LoVo (cell line): ENCODE measurements around the gene PLCB3.
A peak's percentile ranks its signal among the peaks of the same experiment; 100 is the strongest.

Experiments
- DNase-seq: peaks from one replicate; pipeline ENCODE4 v3.0.0-alpha.2; 2016; ENCODE audit warnings: low spot score

Gene PLCB3

DNA sequence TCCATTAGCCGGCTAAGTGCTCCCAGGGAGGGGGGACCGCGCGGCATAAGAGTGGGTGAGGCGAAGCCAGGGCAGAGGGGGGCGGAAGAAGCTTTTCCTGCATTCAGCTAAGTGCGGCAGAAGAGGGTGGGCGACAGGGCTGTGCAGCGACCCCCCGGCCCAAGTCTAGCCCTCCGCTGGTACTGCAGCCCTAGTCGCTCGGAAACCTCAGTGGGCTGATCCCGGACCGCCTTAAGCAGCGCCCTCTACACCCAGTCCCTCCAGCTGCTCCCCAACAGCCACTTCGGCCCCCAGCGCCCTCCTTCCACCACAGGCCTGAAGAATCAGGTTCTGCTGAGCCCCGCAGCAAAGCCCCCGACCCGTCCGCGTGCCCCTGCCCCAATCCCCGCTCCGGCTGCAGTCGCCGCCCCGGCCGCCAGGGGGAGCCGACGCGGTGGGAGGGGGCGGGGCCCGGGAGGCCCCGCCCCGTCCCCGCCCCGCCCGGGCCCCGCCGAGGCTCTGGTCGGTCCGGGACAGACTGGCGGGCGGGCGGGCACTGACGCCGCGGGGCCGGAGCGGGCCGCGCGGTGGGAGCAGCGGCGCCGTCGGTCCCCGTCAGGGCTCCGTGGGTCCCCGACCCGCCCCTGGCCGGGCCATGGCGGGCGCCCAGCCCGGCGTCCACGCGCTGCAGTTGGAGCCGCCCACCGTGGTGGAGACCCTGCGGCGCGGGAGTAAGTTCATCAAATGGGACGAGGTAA lies at the start of gene PLCB3:
TSS of gene PLCB3 (plus strand) at position 515 of the 737 bp plus-strand sequence. CDS start at position 635, 120 bp downstream.
- DNase-seq, result peak; percentile 56

DNA sequence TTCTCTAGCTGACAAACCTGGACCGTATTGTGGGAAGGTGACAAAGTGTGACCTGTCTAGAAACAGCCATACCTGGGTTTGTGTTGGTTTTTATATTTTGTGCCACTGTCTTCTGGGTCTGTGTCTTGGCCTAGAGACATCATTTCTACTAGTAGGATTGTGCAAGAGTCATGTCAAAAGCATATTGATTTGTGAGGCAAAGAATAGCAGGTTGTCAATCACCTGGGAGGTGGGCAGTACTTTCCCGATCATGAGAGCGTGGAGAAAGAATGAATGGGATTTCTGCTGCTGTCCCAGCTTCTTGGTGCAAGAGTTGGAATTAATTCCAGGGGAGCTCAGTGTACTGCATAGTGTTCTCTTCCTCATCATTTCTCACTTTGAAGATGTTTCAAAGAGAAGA lies 49.8 kb upstream of the PLCB3 start:
- DNase-seq, result no peak

DNA sequence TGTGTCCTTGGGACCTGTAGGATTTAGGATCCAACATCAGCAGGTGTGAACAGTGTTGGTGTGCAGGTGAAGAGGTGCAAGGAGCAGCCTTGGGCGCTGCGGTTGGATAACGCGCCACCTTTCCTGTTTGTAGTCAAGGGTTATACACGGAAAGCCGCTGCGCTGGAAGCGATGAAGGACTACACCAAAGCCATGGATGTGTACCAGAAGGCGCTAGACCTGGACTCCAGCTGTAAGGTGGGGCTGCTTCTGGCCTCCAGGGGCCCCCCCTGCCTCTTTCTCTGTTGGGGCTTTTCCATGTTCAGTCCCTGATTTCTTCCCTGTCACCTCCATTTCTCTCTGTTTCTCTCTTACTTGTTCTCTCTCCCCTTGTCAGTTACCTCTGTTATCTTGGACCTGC lies 48.3 kb upstream of the PLCB3 start:
- no peak for DNase-seq

DNA sequence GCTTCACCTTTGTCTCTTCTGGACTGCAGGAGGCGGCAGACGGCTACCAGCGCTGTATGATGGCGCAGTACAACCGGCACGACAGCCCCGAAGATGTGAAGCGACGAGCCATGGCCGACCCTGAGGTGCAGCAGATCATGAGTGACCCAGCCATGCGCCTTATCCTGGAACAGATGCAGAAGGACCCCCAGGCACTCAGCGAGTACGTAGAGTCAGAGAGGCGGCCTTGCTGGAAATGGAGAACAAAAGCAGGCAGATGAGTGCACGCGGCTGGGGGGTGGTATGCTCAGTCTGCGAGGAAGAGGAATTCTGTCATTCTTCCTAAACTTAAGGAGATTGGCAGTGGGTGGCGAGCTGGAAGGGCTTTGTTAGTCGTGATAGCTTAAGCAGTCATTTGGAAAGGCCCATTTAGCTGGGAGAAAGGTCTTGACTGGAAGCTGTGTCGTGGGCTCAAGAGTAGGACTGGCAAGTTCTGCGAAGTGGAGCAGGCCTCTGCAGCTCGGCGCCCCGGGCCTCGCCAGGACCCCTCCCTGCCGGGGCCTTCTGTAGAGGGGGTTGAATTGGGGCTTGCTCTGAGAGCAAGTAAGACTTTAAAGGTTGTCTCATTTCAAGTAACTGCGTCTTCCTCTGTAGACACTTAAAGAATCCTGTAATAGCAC lies 47.8 kb upstream of the PLCB3 start:
- no peak for DNase-seq

DNA sequence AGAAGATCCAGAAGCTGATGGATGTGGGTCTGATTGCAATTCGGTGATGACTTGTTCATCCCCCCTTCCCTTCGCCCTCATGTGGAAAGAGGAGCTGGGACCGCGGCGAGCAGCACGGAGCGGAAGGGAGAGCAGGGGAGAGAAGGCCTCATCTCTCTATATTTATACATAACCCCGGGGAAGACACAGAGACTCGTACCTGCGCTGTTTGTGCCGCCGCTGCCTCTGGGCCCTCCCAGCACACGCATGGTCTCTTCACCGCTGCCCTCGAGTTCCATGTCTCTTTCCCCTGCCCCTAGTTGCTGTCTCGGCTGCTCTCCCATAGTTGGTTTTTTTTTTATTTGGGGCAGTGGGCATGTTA lies 47.3 kb upstream of the PLCB3 start:
- no peak for DNase-seq

DNA sequence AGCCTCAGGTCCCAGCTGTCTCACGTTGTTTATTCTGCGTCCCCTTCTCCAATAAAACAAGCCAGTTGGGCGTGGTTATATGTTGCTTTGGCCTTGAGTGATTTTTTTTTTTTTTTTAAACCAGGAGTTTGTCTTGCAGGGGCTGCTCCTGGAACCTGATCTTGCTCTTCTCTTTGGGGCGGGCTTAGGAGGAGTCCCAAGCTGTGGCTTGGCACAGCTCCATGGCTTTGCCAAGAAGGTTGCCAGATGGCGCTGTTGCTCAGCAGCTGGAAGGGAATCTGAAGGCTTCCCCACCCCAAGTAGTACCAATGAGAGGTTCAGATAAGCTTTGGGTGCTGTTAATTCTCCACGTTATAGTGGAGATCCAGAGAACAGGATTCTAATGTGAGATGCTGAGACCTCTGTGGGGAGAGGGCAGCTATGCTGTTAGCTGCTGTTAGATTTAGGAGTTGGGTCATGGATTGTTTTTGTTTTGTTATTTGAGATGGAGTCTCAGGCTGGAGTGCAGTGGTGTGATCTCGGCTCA lies 46.8 kb upstream of the PLCB3 start:
- peak; percentile 67 for DNase-seq

DNA sequence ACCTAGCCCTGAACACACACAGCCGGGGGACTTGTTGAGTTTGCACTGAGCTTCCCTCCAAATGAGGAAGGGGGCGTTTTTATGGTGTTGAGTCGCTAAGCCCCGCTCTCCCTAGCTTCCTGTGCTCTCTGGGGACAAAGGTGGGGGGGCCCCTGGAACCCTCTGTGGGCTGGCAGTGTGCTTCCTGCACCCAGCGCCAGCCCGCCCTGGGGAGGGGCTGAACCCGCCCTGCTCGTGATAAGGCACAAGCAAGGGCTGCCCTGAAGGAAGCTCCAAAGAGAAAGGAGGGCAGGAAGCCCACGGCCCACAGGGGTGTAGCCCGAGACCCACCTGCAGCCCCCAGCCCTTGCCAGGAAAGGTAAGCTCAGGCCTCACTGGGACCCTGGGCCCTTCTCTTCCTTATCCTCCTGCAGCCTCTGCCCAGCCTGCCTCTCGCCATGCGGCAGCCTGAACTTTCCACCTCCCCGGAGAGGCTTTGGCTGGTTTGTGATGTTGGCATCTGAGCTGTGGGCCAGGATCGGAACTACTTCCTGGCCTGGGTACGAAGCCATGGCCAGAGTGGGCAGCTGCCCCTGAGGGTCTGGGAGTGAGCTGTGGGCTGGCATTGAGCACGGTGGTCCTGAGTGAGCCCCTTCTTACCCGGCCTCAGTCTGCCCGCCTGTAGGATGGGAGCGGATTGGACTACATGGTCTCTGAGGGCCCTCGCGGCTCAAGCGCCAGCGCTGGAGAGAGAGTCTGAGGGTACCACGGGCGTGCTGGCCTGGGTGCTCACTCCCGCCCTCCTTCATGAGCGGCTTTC lies 44.7 kb upstream of the PLCB3 start, which contains the start of gene FERMT3:
TSS of gene FERMT3 (plus strand) at position 265 of the 799 bp plus-strand sequence. CDS start 644 bp downstream, outside the sequence.
- no peak for DNase-seq

DNA sequence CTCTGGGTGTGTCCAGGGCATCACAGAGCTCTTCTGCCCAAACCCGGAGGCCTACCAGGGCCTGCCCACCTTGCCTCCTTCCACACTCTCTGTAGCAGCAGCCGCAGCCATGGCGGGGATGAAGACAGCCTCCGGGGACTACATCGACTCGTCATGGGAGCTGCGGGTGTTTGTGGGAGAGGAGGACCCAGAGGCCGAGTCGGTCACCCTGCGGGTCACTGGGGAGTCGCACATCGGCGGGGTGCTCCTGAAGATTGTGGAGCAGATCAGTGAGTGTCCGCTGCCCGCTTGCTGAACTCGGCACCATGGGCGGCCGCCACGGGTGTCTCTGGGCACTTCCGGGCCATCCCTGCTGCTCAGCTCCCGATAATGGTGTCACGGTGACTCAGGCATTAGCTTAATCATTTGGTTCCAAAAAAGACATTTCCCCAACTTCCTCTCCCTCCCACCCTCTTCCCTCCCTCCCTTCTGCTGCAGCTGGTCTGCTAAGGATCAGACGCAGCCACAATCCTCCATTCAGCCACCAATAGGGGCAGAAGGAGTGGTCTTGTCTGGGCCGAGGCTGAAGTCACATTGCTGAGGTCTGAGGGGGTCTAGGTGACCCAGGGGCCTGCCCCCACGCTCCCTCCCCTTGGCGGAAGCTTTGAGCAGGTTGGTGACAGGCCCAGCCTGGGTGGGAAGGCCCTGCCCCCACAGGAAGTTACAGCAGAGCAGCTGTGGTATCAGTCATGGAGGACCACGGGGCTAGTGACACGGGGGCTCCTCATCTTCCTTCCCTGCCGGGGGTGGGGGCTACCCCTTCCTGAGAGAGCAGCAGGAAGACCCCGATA lies 43.9 kb upstream of the PLCB3 start:
- DNase-seq, result no peak

DNA sequence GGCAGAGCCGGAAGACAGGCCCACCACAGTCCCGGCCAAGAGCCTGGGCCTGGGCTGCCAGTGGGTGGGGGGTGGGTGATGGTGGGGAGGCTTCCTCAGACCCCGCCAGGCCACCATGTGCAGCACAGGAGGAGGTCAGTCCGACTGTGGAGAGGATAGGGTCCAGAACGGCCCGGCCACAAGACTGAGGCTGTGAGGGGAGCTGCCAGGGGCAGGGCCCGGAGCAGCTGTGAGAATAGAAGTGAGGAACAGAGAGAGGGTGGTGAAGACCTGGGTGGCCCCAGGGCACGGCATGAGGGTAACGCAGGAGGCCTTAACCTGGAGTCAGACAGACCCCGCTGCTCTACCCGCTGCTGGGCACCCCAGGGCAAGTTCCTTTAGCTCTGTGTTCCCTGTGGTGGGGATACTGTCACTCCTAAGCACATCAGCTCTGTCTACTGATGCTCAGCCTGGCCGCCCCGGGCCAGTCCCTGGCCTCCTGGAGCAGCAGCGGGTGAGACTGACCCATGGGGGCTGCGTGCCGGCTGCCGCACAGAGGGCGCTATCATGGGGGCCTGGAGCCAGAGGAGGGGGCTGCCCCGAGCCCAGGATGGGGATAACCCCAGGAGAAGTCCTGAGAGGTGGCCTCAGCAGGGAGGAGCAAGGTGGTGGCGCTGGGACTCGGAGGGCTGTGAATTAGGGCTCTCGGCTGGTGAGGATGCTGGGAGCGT lies 43.1 kb upstream of the PLCB3 start:
- DNase-seq, result no peak

DNA sequence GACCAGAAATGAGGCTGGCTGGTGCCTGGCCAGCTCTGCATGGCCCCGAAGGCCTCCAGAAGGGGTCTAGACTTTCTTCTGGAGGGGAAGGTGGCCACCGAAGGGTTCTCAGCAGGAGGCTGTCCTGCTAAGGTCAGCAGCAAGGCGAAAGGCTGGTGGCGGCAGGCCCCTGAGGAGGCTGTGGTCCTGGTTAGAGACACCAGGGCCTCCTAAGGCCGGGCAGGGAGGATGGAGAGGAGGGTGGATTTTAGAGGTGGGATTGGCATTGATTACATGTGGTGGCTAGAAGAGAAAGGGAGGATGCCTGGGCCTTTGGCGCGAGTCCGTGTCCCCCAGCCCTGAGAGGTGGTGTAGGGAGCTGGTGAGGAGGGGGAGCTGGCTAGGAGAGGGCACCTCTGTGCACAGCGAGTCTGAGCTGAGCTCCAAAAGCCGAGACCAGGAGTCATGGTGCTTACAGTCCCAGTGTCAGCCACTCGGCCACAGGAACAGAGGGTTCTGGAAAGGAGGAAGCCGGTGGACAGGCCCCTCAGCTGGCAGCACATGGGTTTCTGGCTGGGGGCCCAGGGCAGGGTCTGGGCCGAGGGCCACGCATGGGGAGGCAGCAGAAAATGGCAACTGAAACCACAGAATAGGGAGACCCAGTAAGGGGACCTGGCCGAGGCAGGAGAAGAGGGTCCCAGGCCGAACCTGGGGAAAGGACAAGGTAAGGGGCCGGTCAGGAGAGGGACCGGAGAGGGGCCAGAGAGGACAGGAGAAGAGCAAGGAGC lies 42.4 kb upstream of the PLCB3 start:
- DNase-seq, result no peak

DNA sequence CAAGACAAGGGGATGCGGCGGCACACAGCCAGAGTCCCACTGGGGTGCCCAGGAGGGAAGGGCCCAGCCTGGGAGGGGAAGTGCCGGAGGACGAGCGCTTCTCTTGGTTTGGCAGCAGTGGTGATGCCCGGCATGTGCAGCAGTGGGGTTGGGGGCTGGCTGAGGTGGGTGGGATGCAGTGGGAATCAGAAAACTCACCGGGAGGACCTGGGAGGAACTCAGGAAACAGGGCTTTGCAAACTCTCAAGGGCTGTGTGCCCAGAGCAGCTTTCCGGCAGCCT lies 41.8 kb upstream of the PLCB3 start:
- DNase-seq, result no peak

DNA sequence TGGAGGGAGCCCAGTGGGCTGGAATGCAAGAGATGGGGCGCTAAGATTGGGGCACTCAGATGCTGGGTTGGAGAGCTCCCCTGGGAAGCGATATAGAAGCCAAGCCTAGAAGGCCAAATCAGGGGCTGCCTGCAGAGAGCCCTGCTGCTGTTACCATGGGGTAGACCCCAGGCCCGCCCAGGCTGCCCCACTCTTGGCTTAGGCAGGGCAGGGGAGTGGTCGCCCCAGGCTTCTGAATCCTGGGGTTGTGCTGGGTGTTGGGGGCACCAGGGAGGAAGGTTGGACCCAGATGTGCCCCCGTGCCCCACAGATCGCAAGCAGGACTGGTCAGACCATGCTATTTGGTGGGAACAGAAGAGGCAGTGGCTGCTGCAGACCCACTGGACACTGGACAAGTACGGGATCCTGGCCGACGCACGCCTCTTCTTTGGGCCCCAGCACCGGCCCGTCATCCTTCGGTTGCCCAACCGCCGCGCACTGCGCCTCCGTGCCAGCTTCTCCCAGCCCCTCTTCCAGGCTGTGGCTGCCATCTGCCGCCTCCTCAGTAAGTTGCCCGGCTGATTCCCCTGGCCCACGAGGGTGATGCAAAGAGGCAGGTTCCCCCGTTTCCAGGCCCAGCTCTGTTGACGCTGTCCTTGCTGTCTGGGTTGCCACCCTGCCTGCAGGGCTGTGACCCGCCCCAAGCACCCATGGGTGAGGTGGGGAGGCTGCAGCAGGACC lies 40.9 kb upstream of the PLCB3 start:
- DNase-seq, result no peak

DNA sequence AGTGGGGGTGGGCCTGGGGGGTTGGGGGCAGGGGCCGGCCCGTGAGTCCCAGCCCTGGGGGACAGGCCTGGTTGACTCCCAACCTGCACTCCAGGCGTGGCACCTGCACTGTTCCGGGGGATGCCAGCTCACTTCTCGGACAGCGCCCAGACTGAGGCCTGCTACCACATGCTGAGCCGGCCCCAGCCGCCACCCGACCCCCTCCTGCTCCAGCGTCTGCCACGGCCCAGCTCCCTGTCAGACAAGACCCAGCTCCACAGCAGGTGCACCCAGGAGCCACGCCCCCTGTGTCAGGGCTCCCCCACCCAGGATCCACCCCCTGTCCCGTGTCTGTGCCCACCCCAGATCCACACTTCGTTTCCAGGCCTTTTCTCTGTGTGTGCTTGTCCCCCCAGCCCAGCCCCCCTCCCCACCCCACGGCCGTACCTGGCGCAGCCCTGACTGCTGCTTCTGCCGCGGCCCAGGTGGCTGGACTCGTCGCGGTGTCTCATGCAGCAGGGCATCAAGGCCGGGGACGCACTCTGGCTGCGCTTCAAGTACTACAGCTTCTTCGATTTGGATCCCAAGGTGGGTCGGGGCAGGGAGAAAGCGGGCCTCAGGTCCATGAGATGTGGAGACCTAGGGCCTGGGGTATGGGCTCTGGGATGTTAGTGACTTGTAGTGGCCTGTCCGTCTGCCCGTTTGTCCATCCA lies 40.0 kb upstream of the PLCB3 start:
- DNase-seq, result no peak

DNA sequence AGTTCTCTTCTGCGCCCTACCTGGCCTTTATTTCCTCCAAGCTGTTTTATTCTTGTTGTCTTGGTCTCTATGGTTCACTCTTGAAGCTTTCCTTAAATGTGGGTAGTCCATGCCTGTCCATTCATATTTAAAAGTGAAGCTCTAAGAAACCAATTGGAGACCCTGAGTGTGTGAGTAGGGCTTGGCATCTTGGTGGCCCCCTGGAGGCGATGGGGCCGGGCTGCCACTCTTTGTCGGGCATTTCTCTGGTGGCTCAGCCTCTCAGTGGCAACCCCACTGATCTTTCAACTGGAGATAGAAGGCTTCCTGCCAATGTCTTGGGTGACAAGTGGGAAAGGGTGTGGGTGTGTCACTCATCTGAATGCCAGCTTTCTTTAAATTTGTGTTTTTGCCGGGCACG lies 34.5 kb upstream of the PLCB3 start:
- DNase-seq, result no peak

DNA sequence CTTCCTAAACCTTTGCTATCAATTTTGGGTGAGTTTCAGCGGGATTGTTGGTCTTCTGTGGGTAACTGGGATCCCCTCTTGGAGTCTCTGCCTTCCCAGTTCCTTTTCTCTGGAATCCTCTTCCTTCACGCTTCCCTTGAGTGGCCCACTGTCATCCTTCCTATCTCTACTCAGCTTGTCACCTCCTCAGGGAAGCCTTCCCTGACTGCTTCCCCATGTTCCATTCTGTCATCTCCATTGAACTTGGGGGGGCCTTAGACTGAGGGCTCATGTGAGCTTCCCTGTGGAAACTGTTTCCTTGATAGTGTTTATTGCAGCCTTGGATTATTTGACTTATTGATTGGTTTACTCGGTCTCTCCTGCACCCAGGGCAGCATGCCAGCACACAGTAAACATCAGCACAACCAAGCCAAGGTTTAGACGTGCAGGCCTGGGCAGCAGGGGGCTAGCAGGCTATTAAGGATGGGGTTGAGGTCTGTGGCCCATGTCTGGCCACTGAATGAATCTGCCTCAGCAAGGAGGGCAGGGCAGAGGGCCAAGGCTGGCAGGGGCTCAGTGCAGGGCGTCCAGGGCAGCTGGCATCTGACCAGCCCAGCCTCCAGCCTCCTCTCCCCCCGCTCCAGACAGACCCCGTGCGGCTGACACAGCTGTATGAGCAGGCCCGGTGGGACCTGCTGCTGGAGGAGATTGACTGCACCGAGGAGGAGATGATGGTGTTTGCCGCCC lies 32.5 kb upstream of the PLCB3 start:
- DNase-seq, result no peak

DNA sequence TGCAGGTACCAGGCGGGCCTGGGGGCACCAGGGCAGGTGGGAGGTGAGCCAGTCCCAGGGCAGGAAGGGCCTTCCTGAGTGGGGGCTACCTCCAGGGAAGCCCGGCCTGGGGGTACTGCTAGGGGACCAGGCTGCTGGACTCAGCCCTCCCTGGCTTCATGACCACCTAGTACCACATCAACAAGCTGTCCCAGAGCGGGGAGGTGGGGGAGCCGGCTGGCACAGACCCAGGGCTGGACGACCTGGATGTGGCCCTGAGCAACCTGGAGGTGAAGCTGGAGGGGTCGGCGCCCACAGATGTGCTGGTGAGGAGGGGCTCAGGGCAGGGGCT lies 32.0 kb upstream of the PLCB3 start:
- no peak for DNase-seq

DNA sequence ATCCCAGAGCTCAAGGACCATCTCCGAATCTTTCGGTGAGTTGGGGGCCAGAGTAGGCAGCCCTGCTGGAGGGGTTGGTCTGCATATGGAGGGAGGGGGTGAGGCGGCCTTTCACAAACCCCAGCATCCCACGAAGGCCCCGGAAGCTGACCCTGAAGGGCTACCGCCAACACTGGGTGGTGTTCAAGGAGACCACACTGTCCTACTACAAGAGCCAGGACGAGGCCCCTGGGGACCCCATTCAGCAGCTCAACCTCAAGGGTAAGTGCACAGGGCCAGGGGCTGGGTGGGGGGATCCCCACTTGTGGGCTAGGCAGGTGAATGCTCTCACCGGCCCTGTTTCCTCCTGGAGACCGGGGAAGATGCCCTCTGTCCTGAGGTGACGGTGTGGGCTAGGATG lies 31.6 kb upstream of the PLCB3 start:
- DNase-seq, result no peak

DNA sequence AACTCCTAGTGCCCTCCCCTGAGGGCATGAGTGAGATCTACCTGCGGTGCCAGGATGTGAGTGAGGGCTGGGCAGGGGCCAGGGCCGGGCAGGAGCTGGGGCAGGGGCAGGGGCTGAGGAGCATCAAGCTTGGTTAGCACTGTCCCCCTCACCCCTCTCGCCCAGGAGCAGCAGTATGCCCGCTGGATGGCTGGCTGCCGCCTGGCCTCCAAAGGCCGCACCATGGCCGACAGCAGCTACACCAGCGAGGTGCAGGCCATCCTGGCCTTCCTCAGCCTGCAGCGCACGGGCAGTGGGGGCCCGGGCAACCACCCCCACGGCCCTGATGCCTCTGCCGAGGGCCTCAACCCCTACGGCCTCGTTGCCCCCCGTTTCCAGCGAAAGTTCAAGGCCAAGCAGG lies 31.1 kb upstream of the PLCB3 start:
- DNase-seq, result no peak

DNA sequence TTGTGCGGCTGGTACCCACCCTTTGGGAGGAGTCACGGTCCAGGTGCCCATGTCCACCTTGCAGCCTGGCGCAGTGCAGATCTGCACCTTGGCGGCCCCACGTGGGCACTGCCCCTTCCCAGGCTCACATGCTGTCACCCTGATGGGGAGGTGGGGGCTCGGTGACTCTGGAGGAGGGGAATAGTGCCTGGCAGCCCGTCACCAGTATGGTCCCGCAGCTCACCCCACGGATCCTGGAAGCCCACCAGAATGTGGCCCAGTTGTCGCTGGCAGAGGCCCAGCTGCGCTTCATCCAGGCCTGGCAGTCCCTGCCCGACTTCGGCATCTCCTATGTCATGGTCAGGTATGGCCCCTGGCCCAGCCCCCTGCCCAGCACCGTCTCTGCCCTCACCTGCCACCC lies 30.5 kb upstream of the PLCB3 start:
- DNase-seq, result no peak
